Measurements from ENCODE around the gene UBE2F.

Gene UBE2F

GRCh38 chr2:238083919-238084318, 117.1 kb downstream of the UBE2F start:
- DNase-seq, result no peak

- no peak for DNase-seq
Measured at GRCh38 chr2:238084761-238085160, 117.9 kb downstream of the UBE2F start.

- DNase-seq, result no peak
Measured at GRCh38 chr2:238085899-238086298, 119.1 kb downstream of the UBE2F start.

GRCh38 chr2:238087211-238087610, 120.4 kb downstream of the UBE2F start:
- DNase-seq, result no peak

GRCh38 chr2:238090887-238091286, 124.1 kb downstream of the UBE2F start:
- DNase-seq, result no peak

GRCh38 chr2:238091436-238092060, 124.7 kb downstream of the UBE2F start:
- DNase-seq, result no peak

Measured in OCI-M1 (cell line).